Measurements from ENCODE around the gene MTSS2.
"Not testable (repeated sequence)": the region's sequence is repeated elsewhere in the genome, so short reads cannot be mapped to it uniquely, and the experiment has no call there.

MTSS2 gene

DNA sequence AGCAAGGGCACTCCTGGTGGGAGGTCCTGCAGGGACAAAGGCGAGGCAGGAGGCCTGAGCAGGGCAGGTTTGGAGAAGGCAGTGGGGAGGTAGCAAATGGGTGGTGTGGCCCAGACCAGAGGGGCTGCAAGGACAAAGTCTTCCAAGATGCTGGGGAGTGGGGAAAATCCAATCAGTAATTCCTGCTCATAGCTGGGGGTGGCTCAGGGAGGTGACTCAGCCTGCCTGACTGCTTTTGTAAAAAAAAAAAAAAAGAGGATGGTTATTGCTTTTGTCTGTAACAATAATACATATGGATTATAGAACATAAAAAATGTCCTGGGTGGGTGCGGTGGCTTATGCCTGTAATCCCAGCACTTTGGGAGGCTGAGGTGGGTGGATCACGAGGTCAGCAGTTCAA is 34.3 kb downstream of the MTSS2 start:
- no peak for DNase-seq

DNA sequence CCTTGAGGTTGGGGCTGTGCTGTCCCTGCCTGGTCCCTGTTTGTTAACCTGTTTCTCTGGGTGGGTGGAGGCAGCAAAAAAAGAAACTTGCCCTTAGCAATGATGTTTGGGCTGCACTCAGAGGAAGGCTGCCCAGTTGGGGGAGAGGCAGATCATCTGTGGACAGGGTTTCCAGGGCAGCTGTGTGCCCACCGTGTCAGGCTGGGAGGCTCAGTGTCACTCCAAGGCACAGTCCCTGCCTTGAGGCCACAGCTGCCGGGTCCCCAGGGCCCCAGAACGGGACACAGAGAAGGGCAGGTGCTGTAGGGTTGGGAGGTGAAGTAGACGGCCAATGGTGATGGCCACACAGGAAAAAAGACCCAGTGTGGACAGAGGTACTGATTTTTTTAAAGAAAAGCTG is 35.6 kb downstream of the MTSS2 start:
- DNase-seq, result no peak

DNA sequence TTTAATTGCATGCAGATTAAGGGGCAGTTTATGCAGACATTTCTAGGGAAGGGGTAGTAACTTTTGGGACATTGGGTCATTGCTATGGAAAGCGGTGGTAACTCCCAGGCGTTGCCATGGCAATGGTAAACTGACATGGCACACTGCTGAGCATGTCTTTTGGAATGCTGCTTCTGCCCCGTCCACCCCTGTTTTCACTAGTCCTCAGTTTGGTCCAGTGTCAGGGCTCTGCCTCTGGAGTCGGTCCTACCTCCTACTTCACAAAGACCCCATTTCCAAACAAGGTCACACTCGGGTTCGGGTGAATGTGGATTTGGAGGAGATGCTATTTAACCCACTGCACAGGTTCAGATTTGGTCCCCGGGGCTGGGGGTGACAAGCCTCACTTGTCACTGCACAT is 36.6 kb downstream of the MTSS2 start:
- DNase-seq, result no peak

DNA sequence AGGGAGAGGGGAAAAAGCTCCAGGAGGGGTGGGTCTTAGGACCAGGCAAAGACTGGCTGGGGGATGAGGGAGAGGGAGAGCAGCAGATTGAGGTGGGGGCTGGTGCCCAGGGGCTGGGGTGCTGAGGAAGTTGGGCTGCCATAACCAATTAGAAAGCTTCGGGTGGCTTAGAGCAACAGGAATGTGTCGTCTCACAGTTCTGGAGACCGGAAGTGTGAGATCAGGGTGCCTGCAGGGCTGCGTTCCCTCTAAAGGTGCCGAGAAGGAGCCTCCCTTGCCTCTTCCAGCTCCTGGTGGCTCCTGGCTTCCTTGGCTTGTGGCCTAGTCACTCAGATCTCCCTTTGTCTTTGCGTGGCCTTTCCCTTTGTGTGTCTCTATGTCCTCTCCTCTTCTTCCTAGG is 37.2 kb downstream of the MTSS2 start:
- no peak for DNase-seq

DNA sequence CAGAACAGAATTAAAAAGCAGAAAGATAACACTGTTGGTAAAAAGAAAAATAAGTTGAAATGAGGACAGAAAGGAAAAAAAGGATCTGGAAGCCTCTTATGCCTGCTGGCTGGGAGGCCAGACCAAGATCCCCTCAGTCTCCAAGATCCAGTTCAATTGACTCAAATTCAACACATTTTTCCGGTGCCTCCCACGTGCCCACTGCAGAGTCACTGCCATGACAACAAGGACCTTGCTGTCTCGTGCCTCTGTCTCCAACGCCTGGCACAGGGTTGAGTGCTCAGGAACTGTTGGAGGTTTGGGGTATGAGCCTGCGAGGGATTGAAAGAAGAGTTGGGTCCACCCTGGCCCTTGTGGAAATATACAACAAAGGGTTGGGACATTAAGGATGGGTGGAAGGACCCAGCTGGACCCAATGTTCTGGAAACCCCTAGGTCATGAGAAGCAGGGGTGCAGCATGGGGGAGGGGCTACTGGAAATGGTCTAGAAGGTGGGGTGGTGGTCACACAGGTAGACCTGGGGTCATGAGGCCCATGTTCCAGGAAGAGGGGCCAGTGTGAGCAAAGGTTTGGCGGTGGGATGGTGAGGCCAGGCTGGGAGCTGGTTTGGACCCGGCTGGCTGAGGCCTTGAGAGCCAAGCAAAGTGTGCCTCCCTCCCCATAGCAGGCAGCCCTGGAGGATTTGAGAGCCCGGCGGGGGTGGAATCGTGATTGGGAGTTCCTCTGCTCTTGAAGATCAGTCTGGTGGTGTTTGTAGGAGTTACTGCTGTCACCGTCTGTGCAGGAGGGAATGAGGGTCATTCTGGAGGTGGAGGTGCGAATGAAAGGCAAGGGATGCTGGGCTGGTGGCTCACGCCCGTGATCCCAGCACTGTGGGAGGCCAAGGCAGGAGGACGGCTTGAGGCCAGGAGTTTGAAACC is 38.2 kb downstream of the MTSS2 start:
- no peak for DNase-seq

DNA sequence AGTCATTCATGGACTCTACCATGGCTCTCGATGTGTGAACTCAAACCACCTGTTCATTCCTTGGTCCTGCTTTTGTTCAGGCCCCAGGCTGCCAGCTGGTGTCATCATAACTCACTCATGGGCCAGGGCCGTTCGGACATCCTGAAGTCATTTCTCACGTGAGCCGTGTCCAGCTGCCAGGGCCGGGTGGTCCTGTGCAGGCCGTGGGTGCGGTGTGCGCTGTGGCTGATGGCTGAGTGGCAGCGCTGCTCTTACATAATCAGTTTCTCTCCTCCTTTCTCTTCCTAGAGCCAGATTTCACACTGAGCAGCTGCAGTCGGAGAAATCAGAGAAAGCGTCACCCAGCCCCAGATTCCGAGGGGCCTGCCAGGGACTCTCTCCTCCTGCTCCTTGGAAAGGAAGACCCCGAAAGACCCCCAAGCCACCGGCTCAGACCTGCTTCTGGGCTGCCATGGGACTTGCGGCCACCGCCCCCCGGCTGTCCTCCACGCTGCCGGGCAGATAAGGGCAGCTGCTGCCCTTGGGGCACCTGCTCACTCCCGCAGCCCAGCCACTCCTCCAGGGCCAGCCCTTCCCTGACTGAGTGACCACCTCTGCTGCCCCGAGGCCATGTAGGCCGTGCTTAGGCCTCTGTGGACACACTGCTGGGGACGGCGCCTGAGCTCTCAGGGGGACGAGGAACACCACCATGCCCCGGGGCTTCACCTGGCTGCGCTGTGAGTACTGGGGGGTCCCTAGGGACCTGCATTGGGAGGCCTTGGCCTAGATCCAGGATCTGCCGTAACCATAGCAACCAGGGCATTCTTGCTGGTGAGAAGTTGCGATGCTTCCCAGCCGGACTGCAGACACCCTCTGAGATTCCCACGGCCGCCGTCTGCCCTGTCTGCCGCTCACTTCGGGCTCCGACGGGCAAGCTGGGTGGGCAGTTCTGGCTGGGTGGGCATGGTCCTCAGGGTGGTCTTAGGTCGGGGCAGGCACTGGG is 39.3 kb downstream of the MTSS2 start, which contains the start of gene IL34:
TSS of gene IL34 (plus strand) at position 300 of the 982 bp plus-strand sequence. CDS start at position 689, 389 bp downstream.
- DNase-seq, result no peak

DNA sequence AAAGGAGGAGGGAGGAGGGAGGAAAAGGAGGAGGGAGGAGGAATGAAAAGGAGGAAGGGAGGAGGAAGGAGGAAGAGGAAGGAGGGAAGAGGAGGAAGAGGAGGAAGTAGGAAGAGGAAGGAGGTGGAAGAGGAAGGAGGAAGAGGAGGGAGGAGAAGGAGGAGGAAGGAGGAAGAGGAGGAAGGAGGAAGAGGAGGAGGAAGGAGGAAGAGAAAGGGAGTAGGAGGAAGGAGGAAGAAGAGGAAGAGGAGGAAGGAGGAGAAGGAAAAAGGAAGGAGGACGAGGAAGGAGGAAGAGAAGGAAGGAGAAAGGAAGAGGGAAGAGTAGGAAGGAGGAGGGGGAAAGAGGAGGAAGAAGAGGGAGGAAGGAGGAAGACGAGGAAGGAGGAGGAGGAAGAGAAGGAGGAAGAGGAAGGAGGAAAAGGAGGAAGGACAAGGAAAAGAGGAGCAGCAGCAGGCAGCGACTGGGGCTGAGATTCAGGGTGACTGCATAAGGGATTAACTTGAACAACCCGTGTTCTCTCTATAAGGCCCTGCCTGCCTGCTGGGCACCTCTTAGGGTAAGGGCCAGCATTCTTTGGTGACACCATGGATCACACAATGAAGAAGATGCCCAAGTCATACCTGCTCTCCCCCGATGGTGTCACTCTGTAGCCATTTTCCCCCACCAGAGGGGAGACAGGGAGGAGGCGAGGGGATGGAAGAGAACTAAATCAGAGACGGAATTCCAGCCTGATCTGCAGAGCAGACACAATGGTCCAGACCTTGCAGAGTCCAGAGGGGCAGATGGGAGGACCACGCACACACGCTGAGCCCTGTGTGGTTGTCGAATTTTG is 40.9 kb downstream of the MTSS2 start:
- DNase-seq, result no peak

DNA sequence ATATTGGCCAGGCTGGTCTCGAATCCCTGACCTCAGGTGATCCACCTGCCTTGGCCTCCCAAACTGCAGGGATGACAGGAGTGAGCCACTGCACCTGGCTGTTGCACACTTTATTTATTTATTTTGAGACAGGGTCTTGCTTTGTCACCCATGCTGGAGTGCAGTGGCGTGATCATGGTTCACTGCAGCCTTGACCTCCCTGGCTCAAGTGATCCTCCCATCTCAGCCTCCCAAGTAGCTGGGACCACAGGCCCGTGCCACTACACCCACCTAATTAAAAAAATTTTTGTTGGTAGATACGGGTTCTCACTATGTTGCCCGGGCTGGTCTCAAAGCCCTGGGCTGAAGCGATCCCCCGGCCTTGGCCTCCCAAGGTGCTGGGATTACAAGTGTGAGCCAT is 42.6 kb downstream of the MTSS2 start:
- DNase-seq, result not testable (repeated sequence)

DNA sequence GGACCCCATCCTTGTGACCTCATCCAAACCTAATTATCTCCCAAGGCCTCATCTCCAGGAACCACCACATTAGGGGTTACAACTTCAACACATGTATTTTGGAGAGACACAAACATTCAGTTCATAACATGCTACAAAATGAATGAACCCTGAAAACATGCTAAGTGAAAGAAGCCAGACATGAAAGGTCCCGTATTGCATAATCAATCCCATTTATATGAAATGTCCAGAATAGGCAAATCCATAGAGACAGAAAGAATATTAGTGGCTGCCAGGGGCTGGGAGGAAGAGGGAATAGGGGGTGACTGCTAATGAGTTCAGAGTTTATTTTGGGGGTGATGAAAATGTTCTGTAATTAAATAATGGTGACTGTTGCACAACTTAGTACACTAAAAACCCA is 43.2 kb downstream of the MTSS2 start:
- no peak for DNase-seq

DNA sequence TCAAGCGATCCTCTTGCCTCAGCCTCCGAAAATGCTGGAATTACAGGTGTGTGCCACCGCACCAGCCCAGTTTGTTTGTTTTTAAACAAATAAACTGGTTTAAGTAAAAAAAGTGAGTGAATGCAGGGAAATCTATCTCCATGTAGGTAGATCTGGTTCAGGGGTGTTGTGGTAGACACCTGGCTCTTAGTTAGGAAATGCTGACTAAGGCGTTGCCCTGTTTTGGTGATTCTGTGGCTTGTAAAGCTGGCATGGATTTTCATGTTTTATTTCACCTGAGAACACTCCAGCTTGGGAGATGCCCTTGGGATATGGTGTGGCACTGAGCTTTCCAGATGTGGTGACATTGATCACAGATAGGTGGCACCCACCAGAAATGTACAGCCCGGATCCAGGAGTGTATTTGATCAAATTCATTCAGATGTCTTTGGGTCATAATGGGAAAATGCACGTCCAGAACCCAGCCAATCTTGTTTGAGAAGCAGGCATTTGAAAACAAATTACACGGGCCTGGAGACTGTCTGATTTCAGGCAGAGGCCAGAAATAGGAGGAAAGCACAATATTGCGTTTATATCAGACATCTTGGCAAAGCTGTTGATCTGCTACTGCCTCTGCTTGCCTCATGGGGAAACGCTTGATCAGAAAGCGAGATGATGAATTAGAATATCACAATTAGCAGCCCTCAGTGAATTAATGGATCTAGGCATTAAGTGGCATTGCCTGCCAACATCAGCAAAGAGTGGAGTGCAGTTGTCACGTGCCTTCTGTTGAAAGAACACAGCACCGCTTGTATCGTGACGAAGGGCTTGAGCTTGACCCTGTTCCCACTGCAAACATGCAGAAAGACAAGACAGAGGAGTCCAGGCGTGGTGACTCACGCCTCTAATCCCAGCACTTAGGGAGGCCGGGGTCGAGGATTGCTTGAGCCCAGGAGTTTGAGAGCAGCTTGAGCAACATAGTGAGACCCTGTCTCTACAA is 46.8 kb downstream of the MTSS2 start:
- DNase-seq, result no peak
